HepG2 (cell line): Measurements from ENCODE around the gene MAP3K4.

Experiments
- CHD4 ChIP-seq: fragments of 200-600 bp; sonication (generic); IDR thresholded peaks from 2 replicates; pipeline ENCODE4 v1.7.0; 2017; ENCODE audit warnings: mild to moderate bottlenecking, low read length, borderline replicate concordance
- EP300 ChIP-seq, 3 experiments: sonication (generic) in 1 of 3; formaldehyde crosslinking in 1 of 3; IDR thresholded peaks; 2 replicates each; pipeline versions ENCODE4 v1.5.1 to v1.6.1; 2011 to 2020; ENCODE audit warnings: low read depth in 2 of 3, low read length in 2 of 3, borderline replicate concordance in 1 of 3, improper control_type of control experiment in 1 of 3, mild to moderate bottlenecking in 1 of 3, missing genetic modification reagents in 1 of 3, moderate library complexity in 1 of 3
- SNRNP70 ChIP-seq: fragments of 200-400 bp; formaldehyde crosslinking; IDR thresholded peaks from 2 replicates; pipeline ENCODE4 v1.6.1; 2017; ENCODE audit warnings: mild to moderate bottlenecking, low read depth, low read length, moderate library complexity
- ZBTB26 ChIP-seq: IDR thresholded peaks from 2 replicates; pipeline ENCODE4 v1.6.1; 2016; ENCODE audit warnings: missing compliant biosample characterization, missing genetic modification reagents, borderline replicate concordance
- ZSCAN29 ChIP-seq: sonication (generic); formaldehyde crosslinking; conservative IDR thresholded peaks from 2 replicates; pipeline ENCODE4 v1.4.0; 2020; ENCODE audit warnings: mild to moderate bottlenecking, missing genetic modification reagents

GRCh38 chr6:161001421-161001820 is 9.9 kb downstream of the MAP3K4 start:
- no peak for TF ChIP-seq EP300 (IDR thresholded peaks at IDR 0.05; ENCODE audit: low read depth in 2 of 2, low read length in 2 of 2)
- TF ChIP-seq EP300 (CRISPR knock-in tag; IDR thresholded peaks at IDR 0.05; ENCODE audit: borderline replicate concordance): no peak
- no peak for TF ChIP-seq SNRNP70
- TF ChIP-seq ZBTB26: no peak
- TF ChIP-seq CHD4: no peak
- TF ChIP-seq ZSCAN29 (CRISPR knock-in tag): no peak
